GM23338 (cell line): Measurements from ENCODE around the gene PIGH.

Source experiments
- CREB1 ChIP-seq: fragments of 250-450 bp; sonication (Bioruptor Pico); IDR thresholded peaks from 2 replicates; pipeline ENCODE4 v1.5.0; 2020; ENCODE audit warnings: low read depth, mild to moderate bottlenecking, moderate library complexity
- CTCF ChIP-seq, 2 experiments: fragments of 200-600 bp in 1 of 2; sonication (generic) in 1 of 2; conservative IDR thresholded peaks; 2 replicates each; pipeline versions ENCODE4 v1.5.1 to v1.6.1; 2016 to 2017; ENCODE audit warnings: antibody characterized with exemption in 2 of 2, low read depth in 2 of 2, mild to moderate bottlenecking in 2 of 2, moderate library complexity in 1 of 2
- ETS1 ChIP-seq: IDR thresholded peaks from 2 replicates; pipeline ENCODE4 v1.6.1; 2016; ENCODE audit warnings: antibody characterized with exemption
- EZH2 ChIP-seq: fragments of 200-600 bp; sonication (generic); IDR thresholded peaks from one replicate; pipeline ENCODE4 v1.8.0; 2017; ENCODE audit warnings: antibody characterized with exemption, mild to moderate bottlenecking, low read depth; ENCODE audit not compliant: unreplicated experiment
- EZH2phosphoT487 ChIP-seq: fragments of 200-600 bp; sonication (generic); IDR thresholded peaks from one replicate; pipeline ENCODE4 v1.8.1; 2018; ENCODE audit warnings: antibody characterized with exemption; ENCODE audit not compliant: unreplicated experiment
- JUNB ChIP-seq: IDR thresholded peaks from one replicate; pipeline ENCODE4 v1.6.1; 2016; ENCODE audit warnings: antibody characterized with exemption; ENCODE audit not compliant: unreplicated experiment
- NANOG ChIP-seq: IDR thresholded peaks from 2 replicates; pipeline ENCODE4 v1.6.1; 2016; ENCODE audit warnings: antibody characterized with exemption, borderline replicate concordance
- POLR2AphosphoS5 ChIP-seq: IDR thresholded peaks from 2 replicates; pipeline ENCODE4 v1.6.1; 2016; ENCODE audit warnings: antibody characterized with exemption, low read depth
- REST ChIP-seq: IDR thresholded peaks from one replicate; pipeline ENCODE4 v1.6.1; 2018; ENCODE audit warnings: antibody characterized with exemption; ENCODE audit not compliant: unreplicated experiment
- STAT1 ChIP-seq: IDR thresholded peaks from one replicate; pipeline ENCODE4 v1.6.1; 2016; ENCODE audit warnings: antibody characterized with exemption; ENCODE audit not compliant: unreplicated experiment
- ZNF114 ChIP-seq: fragments of 250-450 bp; sonication (Bioruptor Pico); IDR thresholded peaks from 2 replicates; pipeline ENCODE4 v1.5.0; 2020; ENCODE audit warnings: mild to moderate bottlenecking, moderate library complexity
- ZNF331 ChIP-seq: fragments of 250-450 bp; sonication (Bioruptor Pico); IDR thresholded peaks from 2 replicates; pipeline ENCODE4 v1.5.0; 2020; ENCODE audit warnings: low read depth, mild to moderate bottlenecking, moderate library complexity

- no peak for TF ChIP-seq CTCF (conservative IDR thresholded peaks at IDR 0.05; ENCODE audit: low read depth in 2 of 2)
- TF ChIP-seq POLR2AphosphoS5, result no peak
- TF ChIP-seq EZH2phosphoT487, result no peak
- no peak for TF ChIP-seq EZH2
- TF ChIP-seq REST, result no peak
- TF ChIP-seq ZNF114, result no peak
- no peak for TF ChIP-seq CREB1 (CRISPR knock-in tag)
- no peak for TF ChIP-seq ZNF331 (CRISPR knock-in tag)
- no peak for TF ChIP-seq JUNB
- no peak for TF ChIP-seq ETS1
- no peak for TF ChIP-seq NANOG
- no peak for TF ChIP-seq STAT1
Measured at GRCh38 chr14:67633451-67634147, 33.5 kb upstream of the PIGH start.
